IMR-90 (cell line): ENCODE measurements around the gene MARF1. TPM values are rescaled to one million over a fixed set of nuclear protein-coding genes. Genes with fewer than 3 reads are reported as not detected.

Experiments
- ATAC-seq: fragments of 200-7000 bp; cut with Tn5 transposase; 2 replicates; pipeline ENCODE4 v1.9.1; 2020; ENCODE audit warnings: low read depth, mild to moderate bottlenecking, moderate library complexity
- BruUV-seq: library from RNA; stranded (reverse); fragments of 400-500 nt; replicated peaks from 2 replicates; lab custom pipeline; 2021; lab: Mats Ljungman, UMichigan
- CTCF ChIA-PET: fragments of 300-600 bp; formaldehyde crosslinking; extraction: SDS; loops from one replicate; lab custom pipeline; 2021; ENCODE audit warnings: antibody characterized with exemption; lab: Yijun Ruan, JAX
- POLR2A ChIA-PET: fragments of 300-600 bp; sonication (Branson Sonifier 250); formaldehyde crosslinking; loops from one replicate; lab custom pipeline; 2022; ENCODE audit warnings: antibody characterized with exemption; ENCODE audit not compliant: unreplicated experiment; lab: Charles Lee
- DNase-seq: peaks from one replicate; pipeline ENCODE4 v3.0.0; 2013
- H2AFZ ChIP-seq: replicated peaks from 2 replicates; pipeline ENCODE3; 2013; ENCODE audit warnings: low read length, mild to moderate bottlenecking; ENCODE audit not compliant: poor library complexity
- H2AK5ac ChIP-seq: 2 replicates; pipeline ENCODE4 v1.6.1; 2013; ENCODE audit warnings: low read depth, low read length, inconsistent platforms
- H2AK9ac ChIP-seq: replicated peaks from 2 replicates; pipeline ENCODE3; 2013; ENCODE audit warnings: mild to moderate bottlenecking, low read depth, low read length, moderate library complexity; ENCODE audit not compliant: poor library complexity
- H2BK120ac ChIP-seq: 2 replicates; pipeline ENCODE4 v1.6.1; 2013; ENCODE audit warnings: low read depth, low read length, inconsistent platforms
- H2BK15ac ChIP-seq: 3 replicates; pipeline ENCODE4 v1.6.1; 2013; ENCODE audit warnings: low read depth, low read length, inconsistent platforms
- H2BK20ac ChIP-seq: 2 replicates; pipeline ENCODE4 v1.6.1; 2013; ENCODE audit warnings: low read depth, mild to moderate bottlenecking, inconsistent platforms, low read length, moderate library complexity
- H2BK5ac ChIP-seq: 2 replicates; pipeline ENCODE4 v1.6.1; 2013; ENCODE audit warnings: mild to moderate bottlenecking, low read depth, low read length, inconsistent platforms; ENCODE audit not compliant: poor library complexity, severe bottlenecking
- H3K14ac ChIP-seq: replicated peaks from 2 replicates; pipeline ENCODE4 v1.6.1; 2013; ENCODE audit warnings: low read depth, low read length, inconsistent platforms
- H3K18ac ChIP-seq: 2 replicates; pipeline ENCODE4 v1.6.1; 2013; ENCODE audit warnings: low read depth, low read length, control low read depth
- H3K23ac ChIP-seq: 2 replicates; pipeline ENCODE4 v1.6.1; 2013; ENCODE audit warnings: low read depth, low read length, inconsistent platforms
- H3K27ac ChIP-seq: 2 replicates; pipeline ENCODE4 v1.5.1; 2013; ENCODE audit warnings: mild to moderate bottlenecking, control low read depth, low read length; ENCODE audit not compliant: insufficient read depth
- H3K27me3 ChIP-seq: 2 replicates; pipeline ENCODE4 v1.6.1; 2013; ENCODE audit warnings: low read length; ENCODE audit not compliant: control insufficient read depth, insufficient read depth
- H3K36me3 ChIP-seq: 2 replicates; pipeline ENCODE4 v1.6.1; 2013; ENCODE audit warnings: low read length, mixed read lengths; ENCODE audit not compliant: control insufficient read depth, insufficient read depth
- H3K4ac ChIP-seq: 2 replicates; pipeline ENCODE4 v1.6.1; 2013; ENCODE audit warnings: low read depth, low read length, inconsistent platforms
- H3K4me1 ChIP-seq: 2 replicates; pipeline ENCODE4 v1.6.1; 2013; ENCODE audit warnings: low read length, mixed read lengths; ENCODE audit not compliant: control insufficient read depth, insufficient read depth
- H3K4me2 ChIP-seq: 2 replicates; pipeline ENCODE4 v1.6.1; 2013; ENCODE audit warnings: low read depth, mild to moderate bottlenecking, control low read depth, low read length, moderate library complexity
- H3K4me3 ChIP-seq: 2 replicates; pipeline ENCODE4 v1.5.1; 2013; ENCODE audit warnings: low read depth, mild to moderate bottlenecking, control low read depth, low read length, moderate library complexity; ENCODE audit not compliant: insufficient read depth
- H3K56ac ChIP-seq: 2 replicates; pipeline ENCODE4 v1.6.1; 2013; ENCODE audit warnings: low read length, inconsistent platforms; ENCODE audit not compliant: insufficient read depth; ENCODE audit errors: extremely low read depth
- H3K79me1 ChIP-seq, 2 experiments: 2 replicates each; pipeline ENCODE4 v1.6.1; 2013; ENCODE audit warnings: low read length in 2 of 2, inconsistent platforms in 1 of 2, low read depth in 1 of 2
- H3K9ac ChIP-seq: 2 replicates; pipeline ENCODE4 v1.6.1; 2013; ENCODE audit warnings: low read depth, low read length, control low read depth
- H3K9me1 ChIP-seq: 2 replicates; pipeline ENCODE4 v1.6.1; 2013; ENCODE audit warnings: low read length, inconsistent platforms; ENCODE audit not compliant: insufficient read depth
- H3K9me3 ChIP-seq: 2 replicates; pipeline ENCODE4 v1.6.1; 2013; ENCODE audit warnings: low read length; ENCODE audit not compliant: control insufficient read depth, insufficient read depth
- H4K20me1 ChIP-seq: 2 replicates; pipeline ENCODE4 v1.6.1; 2013; ENCODE audit warnings: low read length, inconsistent platforms; ENCODE audit not compliant: insufficient read depth
- H4K5ac ChIP-seq: 2 replicates; pipeline ENCODE4 v1.6.1; 2013; ENCODE audit warnings: mild to moderate bottlenecking, low read depth, low read length, control low read depth
- H4K8ac ChIP-seq, 2 experiments: 2 replicates each; pipeline ENCODE4 v1.6.1; 2013; ENCODE audit warnings: low read depth in 2 of 2, low read length in 2 of 2, control low read depth in 1 of 2, inconsistent platforms in 1 of 2
- H4K91ac ChIP-seq: 2 replicates; pipeline ENCODE4 v1.6.1; 2013; ENCODE audit warnings: low read depth, low read length, inconsistent platforms; ENCODE audit not compliant: insufficient read depth
- BHLHE40 ChIP-seq: fragments of 150-350 bp; IDR thresholded peaks from 2 replicates; pipeline ENCODE4 v1.6.1; 2016; ENCODE audit warnings: mild to moderate bottlenecking, low read depth, low read length
- CEBPB ChIP-seq: IDR thresholded peaks from 2 replicates; pipeline ENCODE4 v1.6.1; 2012; ENCODE audit warnings: low read depth, low read length, improper control_type of control experiment
- CHD1 ChIP-seq: IDR thresholded peaks from 2 replicates; pipeline ENCODE4 v1.6.1; 2012; ENCODE audit warnings: low read depth, low read length, improper control_type of control experiment
- CTCF ChIP-seq: conservative IDR thresholded peaks from 2 replicates; pipeline ENCODE4 v1.5.1; 2012; ENCODE audit warnings: mild to moderate bottlenecking, low read depth, low read length, improper control_type of control experiment
- ELK1 ChIP-seq: fragments of 150-350 bp; IDR thresholded peaks from 2 replicates; pipeline ENCODE4 v1.6.1; 2016; ENCODE audit warnings: low read depth, mild to moderate bottlenecking, low read length, moderate library complexity, borderline replicate concordance
- FOS ChIP-seq: fragments of 150-350 bp; IDR thresholded peaks from 2 replicates; pipeline ENCODE4 v1.6.1; 2016; ENCODE audit warnings: low read depth, low read length
- MAFK ChIP-seq: IDR thresholded peaks from 2 replicates; pipeline ENCODE4 v1.6.1; 2012; ENCODE audit warnings: low read depth, low read length, improper control_type of control experiment
- MAZ ChIP-seq: IDR thresholded peaks from 2 replicates; pipeline ENCODE4 v1.6.1; 2012; ENCODE audit warnings: low read depth, mild to moderate bottlenecking, low read length, improper control_type of control experiment, moderate library complexity, borderline replicate concordance
- MXI1 ChIP-seq: IDR thresholded peaks from 2 replicates; pipeline ENCODE4 v1.6.1; 2012; ENCODE audit warnings: low read depth, mild to moderate bottlenecking, low read length, moderate library complexity, borderline replicate concordance
- NFE2L2 ChIP-seq: fragments of 150-350 bp; IDR thresholded peaks from 2 replicates; pipeline ENCODE4 v1.6.1; 2016; ENCODE audit warnings: low read depth, mild to moderate bottlenecking, low read length
- POLR2A ChIP-seq: IDR thresholded peaks from 2 replicates; pipeline ENCODE4 v1.6.1; 2012; ENCODE audit warnings: mild to moderate bottlenecking, low read depth, low read length
- RAD21 ChIP-seq: IDR thresholded peaks from 2 replicates; pipeline ENCODE4 v1.6.1; 2012; ENCODE audit warnings: low read length, improper control_type of control experiment
- RCOR1 ChIP-seq: IDR thresholded peaks from 2 replicates; pipeline ENCODE4 v1.6.1; 2012; ENCODE audit warnings: mild to moderate bottlenecking, low read length, improper control_type of control experiment; ENCODE audit not compliant: insufficient replicate concordance
- RFX5 ChIP-seq: IDR thresholded peaks from 2 replicates; pipeline ENCODE4 v1.8.0; 2012; ENCODE audit warnings: low read depth, mild to moderate bottlenecking, low read length, moderate library complexity
- SMC3 ChIP-seq: fragments of 150-350 bp; IDR thresholded peaks from 2 replicates; pipeline ENCODE4 v1.6.1; 2016; ENCODE audit warnings: low read depth, mild to moderate bottlenecking, antibody characterized with exemption, low read length, moderate library complexity
- USF2 ChIP-seq: fragments of 150-350 bp; IDR thresholded peaks from 2 replicates; pipeline ENCODE4 v1.6.1; 2017; ENCODE audit warnings: mild to moderate bottlenecking, antibody characterized with exemption, low read length, low read depth
- WGBS, 2 experiments: methylation state at CpG; one replicate each; pipeline versions ENCODE4 v1.1.5 to v1.1.7; 2013; ENCODE audit warnings: missing lambda C conversion rate in 2 of 2; ENCODE audit not compliant: insufficient read length in 1 of 2; ENCODE audit errors: extremely low coverage in 2 of 2; 5-methylcytosine and 5-hydroxymethylcytosine counted together
- dilution Hi-C: fragments of 300-500 bp; cut with HindIII; formaldehyde crosslinking; loops from one replicate; pipeline ENCODE4 v1.14.3; 2018; ENCODE audit warnings: low sequenced_read_pairs; ENCODE audit not compliant: unreplicated experiment
- in situ Hi-C: fragments of 300-500 bp; cut with MboI; formaldehyde crosslinking; loops from 3 replicates; pipeline ENCODE4 v1.14.3; 2019; ENCODE audit warnings: low sequenced_read_pairs, inconsistent platforms, mixed read lengths
- intact Hi-C: fragments of 100-400 bp; cut with micrococcal nuclease; formaldehyde crosslinking; loops from 2 replicates; pipeline ENCODE4 v1.10.0; 2022
- polyA plus RNA-seq, 3 experiments: library from polyadenylated mRNA; depleted of rRNA; stranded (reverse); fragments of >200 nt; gene quantifications; 2 replicates each; pipeline ENCODE4 v1.2.3, GENCODE V29; 2012; ENCODE audit warnings: low replicate concordance in 1 of 3
- total RNA-seq: library from RNA; depleted of rRNA; stranded (reverse); fragments of >200 nt; gene quantifications from 2 replicates; pipeline ENCODE4 v1.2.3, GENCODE V29; 2012

Gene MARF1
- total and polyA plus RNA-seq, 2 of the 4 experiments (the other 2 are of a cell fraction), result 9.0 to 12.9 TPM

GRCh38 chr16:15639061-15639568, 3.8 kb downstream of the MARF1 start:
- no peak overlapping the region for H3K23ac ChIP-seq
- H3K27me3 ChIP-seq, result no peaks in the 10 kb centered on the region
- peaks cover 27% of the 10 kb centered on the region for H3K36me3 ChIP-seq
- no peak overlapping the region for H4K91ac ChIP-seq
- H2BK15ac ChIP-seq, result no peak overlapping the region
- H4K8ac ChIP-seq, result no peak overlapping the region
- H3K18ac ChIP-seq, result no peak overlapping the region
- no peak overlapping the region for H2AK5ac ChIP-seq
- H3K4me2 ChIP-seq, result no peak overlapping the region
- H3K9me1 ChIP-seq, result no peaks in the 10 kb centered on the region
- no peaks in the 10 kb centered on the region for H3K9me3 ChIP-seq
- in situ Hi-C loops (no loop called here), dilution Hi-C loops (no loop called here), intact Hi-C loops (no loop called here)
- no peak for ATAC-seq
- no peak overlapping the region for H3K14ac ChIP-seq
- H3K4ac ChIP-seq, result no peak overlapping the region
- no peak overlapping the region for H3K9ac ChIP-seq
- no peak for TF ChIP-seq USF2
- no peak for TF ChIP-seq CTCF
- TF ChIP-seq RCOR1, result no peak
- no peak for TF ChIP-seq MXI1
- TF ChIP-seq RFX5, result no peak
- no peak for TF ChIP-seq SMC3
- no peak for TF ChIP-seq NFE2L2
- no peak for TF ChIP-seq CEBPB
- no peak for TF ChIP-seq FOS
- no peak for TF ChIP-seq ELK1
- TF ChIP-seq MAZ, result no peak
- no peak for TF ChIP-seq POLR2A
- no peak for TF ChIP-seq BHLHE40
- no peak for TF ChIP-seq CHD1
- TF ChIP-seq MAFK, result no peak
- TF ChIP-seq RAD21, result no peak
- WGBS, 2 experiments, result 100% methylated on average over 3 of the region's 11 CpGs; no CpG with 5 or more reads in 1 of the 2 experiments
- H3K27ac ChIP-seq, result no peak overlapping the region
- no peaks in the 10 kb centered on the region; the same call in 1 of the 2 replicates for H4K20me1 ChIP-seq
- no peak overlapping the region for H3K4me3 ChIP-seq
- no peak overlapping the region for H2BK120ac ChIP-seq
- no peak overlapping the region for H3K56ac ChIP-seq
- POLR2A ChIA-PET, result no interaction called here
- no peak overlapping the region for H4K5ac ChIP-seq
- H2AFZ ChIP-seq, result no peak overlapping the region
- no peak overlapping the region for H2BK20ac ChIP-seq
- no peak overlapping the region for H2BK5ac ChIP-seq
- no TSS peak for BruUV-seq
- H3K79me1 ChIP-seq, result peaks cover 25 to 33% of the 10 kb centered on the region in 2 experiments
- CTCF ChIA-PET, result no interaction called here
- no peak overlapping the region for H2AK9ac ChIP-seq
- DNase-seq, result no peak
- H3K4me1 ChIP-seq, result peaks cover 5% of the 10 kb centered on the region
